ENCODE results near the gene CLN6.

DNA sequence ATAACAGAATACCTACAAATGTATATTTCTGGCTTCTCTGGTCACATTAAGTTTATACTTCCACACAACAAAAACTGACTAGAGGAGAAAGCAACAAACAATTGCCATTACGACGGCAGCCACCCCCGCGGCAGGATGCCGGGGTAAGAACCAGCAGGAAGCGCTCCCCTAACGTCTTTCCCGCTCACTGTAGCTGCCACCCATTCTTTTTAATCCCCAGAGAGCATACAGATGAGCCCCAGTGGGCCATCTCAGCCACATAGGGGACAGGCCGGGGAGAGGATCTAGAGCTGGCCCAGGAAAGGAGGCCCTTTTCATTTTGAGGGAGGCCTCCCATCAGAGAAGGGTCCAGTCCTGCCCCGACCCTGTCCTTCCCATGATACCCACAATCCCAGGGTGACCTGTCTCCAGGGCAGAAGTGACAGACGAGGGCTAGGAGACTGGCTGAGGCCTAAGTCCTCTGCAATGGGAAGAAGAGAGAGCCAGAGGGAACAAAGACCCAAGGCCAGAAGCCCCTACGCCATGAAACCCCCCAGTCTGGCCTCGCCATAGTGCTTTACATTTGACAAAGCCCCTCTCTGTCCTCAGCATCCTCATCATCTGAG lies 20.8 kb downstream of the CLN6 start:
- TF ChIP-seq, protein P1, sequence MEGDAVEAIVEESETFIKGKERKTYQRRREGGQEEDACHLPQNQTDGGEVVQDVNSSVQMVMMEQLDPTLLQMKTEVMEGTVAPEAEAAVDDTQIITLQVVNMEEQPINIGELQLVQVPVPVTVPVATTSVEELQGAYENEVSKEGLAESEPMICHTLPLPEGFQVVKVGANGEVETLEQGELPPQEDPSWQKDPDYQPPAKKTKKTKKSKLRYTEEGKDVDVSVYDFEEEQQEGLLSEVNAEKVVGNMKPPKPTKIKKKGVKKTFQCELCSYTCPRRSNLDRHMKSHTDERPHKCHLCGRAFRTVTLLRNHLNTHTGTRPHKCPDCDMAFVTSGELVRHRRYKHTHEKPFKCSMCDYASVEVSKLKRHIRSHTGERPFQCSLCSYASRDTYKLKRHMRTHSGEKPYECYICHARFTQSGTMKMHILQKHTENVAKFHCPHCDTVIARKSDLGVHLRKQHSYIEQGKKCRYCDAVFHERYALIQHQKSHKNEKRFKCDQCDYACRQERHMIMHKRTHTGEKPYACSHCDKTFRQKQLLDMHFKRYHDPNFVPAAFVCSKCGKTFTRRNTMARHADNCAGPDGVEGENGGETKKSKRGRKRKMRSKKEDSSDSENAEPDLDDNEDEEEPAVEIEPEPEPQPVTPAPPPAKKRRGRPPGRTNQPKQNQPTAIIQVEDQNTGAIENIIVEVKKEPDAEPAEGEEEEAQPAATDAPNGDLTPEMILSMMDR (IDR thresholded peaks at IDR 0.05): no peak
- TF ChIP-seq POLR2A (IDR thresholded peaks at IDR 0.05): no peak
